Occipital lobe (tissue), 2 donors: ENCODE results near the gene CYP2A6. TPM values are rescaled to one million over a fixed set of nuclear protein-coding genes. Genes with fewer than 3 reads are reported as not detected.
"Not testable (repeated sequence)": the region's sequence is repeated elsewhere in the genome, so short reads cannot be mapped to it uniquely, and the experiment has no call there.

Experiments
- DNase-seq: peaks from one replicate; lab custom pipeline; 2025; lab: John Stamatoyannopoulos, UW
- total RNA-seq: library from RNA; depleted of rRNA; stranded (reverse); fragments of >200 nt; gene quantifications from one replicate; pipeline ENCODE4 v1.2.3, GENCODE V29; 2014

The CYP2A6 gene, protein sequence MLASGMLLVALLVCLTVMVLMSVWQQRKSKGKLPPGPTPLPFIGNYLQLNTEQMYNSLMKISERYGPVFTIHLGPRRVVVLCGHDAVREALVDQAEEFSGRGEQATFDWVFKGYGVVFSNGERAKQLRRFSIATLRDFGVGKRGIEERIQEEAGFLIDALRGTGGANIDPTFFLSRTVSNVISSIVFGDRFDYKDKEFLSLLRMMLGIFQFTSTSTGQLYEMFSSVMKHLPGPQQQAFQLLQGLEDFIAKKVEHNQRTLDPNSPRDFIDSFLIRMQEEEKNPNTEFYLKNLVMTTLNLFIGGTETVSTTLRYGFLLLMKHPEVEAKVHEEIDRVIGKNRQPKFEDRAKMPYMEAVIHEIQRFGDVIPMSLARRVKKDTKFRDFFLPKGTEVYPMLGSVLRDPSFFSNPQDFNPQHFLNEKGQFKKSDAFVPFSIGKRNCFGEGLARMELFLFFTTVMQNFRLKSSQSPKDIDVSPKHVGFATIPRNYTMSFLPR
- not detected for total RNA-seq

DNA sequence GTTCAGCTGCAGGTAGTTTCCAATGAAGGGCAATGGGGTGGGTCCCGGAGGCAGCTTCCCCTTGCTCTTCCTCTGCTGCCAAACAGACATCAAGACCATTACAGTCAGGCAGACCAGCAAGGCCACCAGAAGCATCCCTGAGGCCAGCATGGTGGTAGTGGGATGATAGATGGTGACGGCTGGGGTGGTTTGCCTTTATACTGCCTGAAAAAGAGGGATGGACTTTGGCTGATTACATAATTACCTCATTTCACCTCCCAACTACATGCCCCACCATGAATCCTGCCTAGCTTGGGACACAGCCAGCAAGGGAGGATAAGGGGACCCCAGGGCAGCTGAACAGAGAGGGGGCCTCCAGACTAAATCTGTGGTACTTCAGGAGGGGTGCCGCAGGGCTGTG lies at the start of gene CYP2A6:
CYP2A6 (minus strand) TSS at position 171 of the 400 bp plus-strand sequence; CDS start at position 150, 21 bp downstream.
- DNase-seq = not testable (repeated sequence)

DNA sequence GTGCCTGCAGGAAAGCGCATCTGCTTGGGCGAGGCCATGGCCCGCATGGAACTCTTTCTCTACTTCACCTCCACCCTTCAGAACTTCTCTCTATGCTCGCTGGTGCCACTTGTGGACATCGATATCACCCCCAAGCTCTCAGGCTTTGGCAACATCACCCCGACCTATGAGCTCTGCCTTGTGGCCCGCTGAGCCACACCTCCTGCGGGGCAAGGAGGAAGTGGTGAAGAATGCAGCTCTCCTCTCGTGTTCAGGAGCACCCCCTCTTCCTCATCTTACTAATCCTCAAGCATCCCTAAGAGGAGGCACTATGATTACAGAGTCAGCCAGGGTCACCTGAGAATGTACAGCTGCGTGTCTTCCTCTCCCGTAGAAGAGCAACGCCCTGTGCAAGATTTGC lies 49.7 kb upstream of the CYP2A6 start:
- not testable (repeated sequence) for DNase-seq

DNA sequence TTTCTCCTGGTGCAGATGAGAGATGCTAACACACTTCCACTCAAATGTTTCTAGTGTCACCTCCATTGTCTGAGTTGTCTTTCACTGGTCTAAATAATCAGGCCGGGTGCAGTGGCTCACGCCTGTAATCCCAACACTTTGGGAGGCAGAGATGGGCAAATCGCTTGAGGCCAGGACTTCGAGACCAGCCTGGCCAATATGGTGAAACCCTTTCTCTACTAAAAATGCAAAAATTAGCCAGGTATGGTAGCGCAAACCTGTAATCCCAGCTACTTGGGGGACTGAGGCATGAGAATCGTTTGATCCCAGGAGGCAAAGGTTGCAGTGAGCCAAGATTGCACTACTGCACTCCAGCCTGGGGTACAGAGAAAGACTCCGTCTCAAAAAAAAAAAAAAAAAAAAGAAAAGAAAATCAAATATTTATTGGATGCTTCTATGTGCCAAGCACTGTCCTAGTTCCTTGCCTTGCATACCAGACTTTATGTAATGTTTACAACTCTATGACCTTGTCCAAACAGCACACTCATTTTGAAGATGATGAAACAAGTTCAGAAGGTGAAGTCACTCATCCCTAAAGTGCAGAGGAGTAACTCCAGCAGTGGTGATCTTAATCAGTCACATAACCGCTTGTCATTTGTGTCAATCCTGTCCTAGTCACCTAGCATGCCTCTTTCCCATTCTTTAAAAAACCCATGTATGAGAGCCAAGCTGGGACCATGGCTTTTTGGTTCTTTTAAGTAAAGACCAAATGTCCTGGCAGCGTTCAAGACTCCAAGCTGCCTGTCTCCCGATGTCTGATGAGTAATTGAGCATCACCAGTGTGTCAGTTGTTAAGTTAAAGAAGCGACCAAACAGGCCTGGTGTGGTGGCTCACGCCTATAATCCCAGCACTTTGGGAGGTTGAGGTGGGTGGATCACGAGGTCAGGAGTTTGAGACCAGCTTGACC lies 46.9 kb upstream of the CYP2A6 start:
- DNase-seq = not testable (repeated sequence)

DNA sequence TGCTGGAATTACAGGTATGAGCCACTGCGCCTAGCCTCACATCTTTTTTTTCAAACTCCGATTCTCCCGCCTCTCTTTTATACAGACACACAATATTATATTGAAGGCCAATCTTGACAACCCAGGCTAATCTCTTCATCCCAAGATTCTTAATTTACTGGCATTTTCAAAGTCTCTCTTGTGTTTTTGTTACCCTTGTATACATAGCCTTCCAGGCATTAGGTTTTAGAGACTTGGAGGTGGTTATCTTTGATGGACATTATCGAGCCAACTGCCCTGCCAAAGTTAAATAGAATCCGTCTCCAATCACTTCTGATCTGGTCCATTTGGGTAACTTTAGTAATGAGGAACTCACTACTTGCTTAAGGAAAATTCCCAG lies 46.2 kb upstream of the CYP2A6 start:
- no peak for DNase-seq

DNA sequence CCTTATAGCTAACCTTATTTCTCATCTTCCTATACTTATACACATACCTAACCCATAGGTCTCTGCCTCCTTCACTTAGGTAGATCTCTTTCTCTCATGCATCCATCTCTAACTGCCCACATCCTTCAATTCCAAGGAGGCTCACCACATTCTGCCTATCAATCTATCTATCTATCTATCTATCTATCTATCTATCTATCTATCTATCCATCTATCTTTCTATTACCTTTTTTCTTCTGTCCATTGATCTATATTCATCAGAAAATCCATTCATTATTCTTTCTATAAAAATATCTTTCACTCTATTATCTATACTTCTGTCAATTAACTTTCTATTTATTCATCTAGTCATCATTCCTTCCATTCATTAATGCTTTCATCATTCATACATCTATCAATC lies 42.9 kb upstream of the CYP2A6 start:
- DNase-seq = no peak

- DNase-seq = no peak
These were observed 39.1 kb upstream of the CYP2A6 start for GRCh38 chr19:40889366-40889765.

DNA sequence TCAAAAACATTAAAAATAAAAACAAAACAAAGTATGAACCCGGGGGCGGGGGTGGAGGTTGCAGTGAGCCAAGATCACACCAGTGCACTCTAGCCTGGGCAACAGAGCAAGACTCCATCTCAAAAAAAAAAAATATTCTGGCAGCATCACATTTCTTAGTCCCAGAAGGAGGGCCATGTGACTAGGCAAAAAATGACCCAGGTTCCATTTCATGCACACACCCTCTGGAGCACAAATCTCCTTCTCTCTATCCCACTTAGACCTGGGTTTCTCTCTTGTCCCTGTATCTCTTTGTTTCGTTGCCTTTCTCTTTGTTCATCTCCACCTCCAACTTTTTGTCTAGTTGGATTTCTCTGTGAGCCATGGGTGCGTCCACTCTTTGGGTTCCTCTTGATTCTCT lies 37.9 kb upstream of the CYP2A6 start:
- no peak for DNase-seq

DNA sequence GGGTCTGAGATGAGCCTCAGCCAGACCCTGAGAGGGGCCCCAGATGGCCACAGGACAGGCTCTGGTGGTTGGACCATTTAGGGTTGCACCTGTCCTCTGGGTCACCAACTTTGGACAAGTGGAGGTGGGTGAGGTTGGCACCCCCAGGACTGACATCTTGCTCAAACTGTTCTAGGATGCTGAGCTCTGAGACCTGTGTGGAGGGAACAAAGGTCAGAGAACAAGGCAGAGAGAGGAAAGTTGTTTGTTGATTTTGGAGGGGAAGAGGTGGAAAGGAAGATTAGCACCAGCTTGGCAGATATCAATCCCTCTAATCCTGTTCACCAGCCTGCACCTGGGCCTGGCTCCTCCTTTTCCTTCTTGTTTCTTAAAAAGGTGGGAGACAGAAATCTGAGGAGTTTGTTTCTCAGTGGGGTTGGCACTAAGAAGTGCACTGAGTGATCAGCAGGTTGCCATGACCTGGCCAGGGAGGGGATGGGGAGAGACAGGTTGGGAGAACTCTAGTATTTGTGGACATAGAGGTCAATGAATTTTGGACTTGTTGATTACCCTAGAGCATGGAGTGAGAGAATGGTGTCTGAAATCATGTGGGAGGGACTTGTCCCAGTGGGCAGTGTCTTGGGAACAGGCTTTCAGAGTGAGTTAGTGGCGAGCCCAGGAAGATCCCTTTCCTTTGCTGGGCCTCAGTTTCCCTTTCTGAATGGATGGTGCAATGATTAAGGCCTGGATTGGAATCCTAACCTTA lies 34.1 kb upstream of the CYP2A6 start:
- DNase-seq = not testable (repeated sequence)

DNA sequence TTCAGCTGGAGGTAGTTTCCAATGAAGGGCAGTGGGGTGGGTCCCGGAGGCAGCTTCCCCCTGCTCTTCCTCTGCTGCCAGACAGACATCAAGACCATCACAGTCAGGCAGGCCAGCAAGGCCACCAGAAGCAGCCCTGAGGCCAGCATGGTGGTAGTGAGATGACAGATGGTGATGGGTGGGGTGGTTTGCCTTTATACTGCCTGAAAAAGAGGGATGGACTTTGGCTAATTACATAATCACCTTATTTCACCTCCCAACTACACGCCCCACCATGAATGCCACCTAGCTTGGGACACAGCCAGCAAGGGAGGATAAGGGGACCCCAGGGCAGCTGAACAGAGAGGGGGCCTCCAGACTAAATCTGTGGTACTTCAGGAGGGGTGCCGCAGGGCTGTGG lies 31.8 kb upstream of the CYP2A6 start, which contains the start of gene CYP2A7:
CYP2A7 (minus strand) TSS at position 170 of the 400 bp plus-strand sequence; CDS start at position 149, 21 bp downstream.
- DNase-seq = not testable (repeated sequence)

DNA sequence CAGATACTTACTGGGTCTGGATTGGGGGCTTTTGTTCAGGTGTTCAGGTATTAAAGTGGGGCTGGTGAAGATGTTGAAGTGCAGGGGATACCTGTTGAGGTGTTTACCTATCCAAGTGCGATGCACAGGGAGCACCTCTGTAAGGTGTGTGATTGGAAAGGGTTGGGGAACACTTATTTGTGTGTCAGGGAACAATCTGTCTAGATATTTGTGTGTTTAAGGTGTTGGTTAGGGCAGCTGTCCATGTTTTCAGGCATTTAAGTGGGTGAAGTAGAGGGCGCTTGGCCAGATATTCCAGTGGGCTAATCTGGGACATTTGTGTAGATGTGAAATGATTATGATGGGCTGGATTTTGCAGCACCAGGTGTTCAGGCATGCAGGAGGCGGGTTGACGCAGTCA lies 29.1 kb upstream of the CYP2A6 start:
- not testable (repeated sequence) for DNase-seq

GRCh38 chr19:40875526-40875951 lies 25.3 kb upstream of the CYP2A6 start:
- not testable (repeated sequence) for DNase-seq

DNA sequence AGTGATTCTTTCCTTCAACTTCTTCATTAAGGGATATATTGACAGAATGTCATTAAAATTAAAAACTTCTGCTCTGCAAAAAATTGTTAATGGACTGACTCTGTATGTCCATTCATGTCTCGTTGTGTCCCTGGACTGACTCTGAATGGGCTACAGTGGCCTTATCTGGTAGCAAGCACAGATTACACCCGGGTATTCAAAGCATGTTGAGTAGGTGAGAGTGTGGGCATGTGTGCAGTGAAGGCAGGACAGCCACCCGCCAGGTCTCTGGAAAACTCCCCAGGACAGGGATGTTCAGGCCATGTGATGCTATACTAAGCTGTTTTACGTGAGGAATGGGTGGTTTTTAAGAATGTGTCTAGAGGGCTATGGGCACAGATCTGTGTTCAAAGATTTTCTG lies 24.6 kb upstream of the CYP2A6 start:
- DNase-seq = not testable (repeated sequence)

- DNase-seq = not testable (repeated sequence)
These were observed 23.6 kb upstream of the CYP2A6 start for GRCh38 chr19:40873873-40874272.

GRCh38 chr19:40872209-40872608 lies 22.0 kb upstream of the CYP2A6 start:
- no peak for DNase-seq

DNA sequence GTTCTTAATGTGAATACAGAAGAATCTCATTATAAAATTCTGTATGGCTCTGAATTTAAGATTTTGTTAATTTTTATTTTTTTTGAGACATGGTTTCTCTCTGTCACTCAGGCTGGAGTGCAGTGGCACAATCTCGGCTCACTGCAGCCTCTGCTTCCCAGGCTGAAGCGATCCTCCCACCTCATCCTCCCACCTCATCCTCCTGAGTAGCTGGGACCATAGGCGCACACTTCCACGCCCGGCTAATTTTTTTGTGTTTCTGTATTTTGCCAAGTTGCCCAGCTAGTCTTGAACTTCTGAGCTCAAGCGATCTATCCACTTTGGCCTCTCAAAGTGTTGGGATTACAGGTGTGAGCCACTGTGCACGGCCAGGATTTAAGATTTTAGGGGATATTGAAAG lies 17.5 kb upstream of the CYP2A6 start:
- DNase-seq = no peak

DNA sequence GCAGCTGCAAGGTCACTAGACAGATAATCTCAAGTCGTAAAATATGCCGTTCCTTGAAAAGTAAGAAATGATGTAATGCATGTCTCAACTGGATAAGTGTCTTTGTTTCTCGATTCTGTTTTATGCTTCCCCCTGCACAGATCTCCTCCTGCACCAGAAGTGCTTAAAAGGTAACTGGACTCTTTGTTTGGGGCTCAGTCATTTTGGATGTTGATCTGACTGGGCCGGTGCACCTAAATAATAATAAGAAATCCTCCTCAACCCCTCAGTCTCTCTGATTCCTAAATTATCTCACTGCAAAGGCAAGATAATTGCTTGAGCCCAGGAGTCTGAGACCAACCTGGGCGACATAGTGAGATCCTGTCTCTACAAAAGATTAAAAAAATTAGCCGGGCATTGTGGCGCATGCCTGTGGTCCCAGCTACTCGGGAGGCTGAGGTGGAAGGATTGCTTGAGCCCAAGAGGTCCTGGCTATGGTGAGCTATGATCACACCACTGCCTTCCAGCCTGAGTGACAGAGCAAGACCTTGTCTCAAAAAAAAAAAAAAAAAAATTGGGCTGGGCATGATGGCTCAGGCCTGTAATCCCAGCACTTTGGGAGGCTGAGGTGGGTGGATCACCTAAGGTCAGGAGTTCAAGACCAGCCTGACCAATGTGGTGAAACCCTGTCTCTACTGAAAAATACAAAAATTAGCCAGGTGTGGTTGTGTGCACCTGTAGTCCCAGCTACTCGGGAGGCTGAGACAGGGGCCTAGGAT lies 14.7 kb upstream of the CYP2A6 start:
- DNase-seq = not testable (repeated sequence)

DNA sequence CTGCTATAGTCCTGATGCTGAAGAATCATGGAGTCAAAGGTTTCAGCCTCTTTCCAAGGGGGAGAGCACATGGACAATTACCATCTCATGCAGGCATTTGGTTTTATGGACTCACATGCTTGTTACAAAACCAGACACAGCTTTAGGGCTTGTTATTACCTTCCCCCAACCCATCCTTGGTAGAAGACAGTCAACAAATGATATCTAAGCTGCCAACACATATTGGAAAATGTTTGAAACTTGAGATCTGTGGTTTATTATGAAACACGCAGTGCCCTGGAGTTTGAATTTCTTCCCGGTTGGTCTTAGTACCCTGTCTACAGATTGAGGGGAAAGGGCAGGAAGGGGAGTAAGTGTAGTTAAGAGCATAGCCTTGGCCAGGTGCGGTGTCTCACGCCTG lies 12.5 kb upstream of the CYP2A6 start:
- DNase-seq = no peak

DNA sequence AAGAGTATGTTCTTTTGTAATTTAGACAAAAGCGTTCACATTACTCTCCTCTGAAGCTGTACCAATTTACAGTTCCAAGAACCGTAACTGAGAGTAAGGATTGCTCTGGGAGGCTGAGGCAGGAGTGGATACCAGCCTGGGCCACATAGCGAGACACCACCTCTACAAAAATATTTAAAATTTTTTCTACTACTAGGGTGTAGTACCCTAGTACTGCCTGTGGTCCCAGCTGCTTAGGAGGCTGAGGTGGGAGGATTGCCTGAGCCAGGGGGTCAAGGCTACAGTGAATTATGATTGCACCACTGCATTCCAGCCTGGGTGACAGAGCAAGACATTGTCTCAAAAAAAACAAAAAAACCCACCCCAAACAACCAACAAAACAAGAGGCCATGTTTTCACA lies 12.1 kb upstream of the CYP2A6 start:
- no peak for DNase-seq

DNA sequence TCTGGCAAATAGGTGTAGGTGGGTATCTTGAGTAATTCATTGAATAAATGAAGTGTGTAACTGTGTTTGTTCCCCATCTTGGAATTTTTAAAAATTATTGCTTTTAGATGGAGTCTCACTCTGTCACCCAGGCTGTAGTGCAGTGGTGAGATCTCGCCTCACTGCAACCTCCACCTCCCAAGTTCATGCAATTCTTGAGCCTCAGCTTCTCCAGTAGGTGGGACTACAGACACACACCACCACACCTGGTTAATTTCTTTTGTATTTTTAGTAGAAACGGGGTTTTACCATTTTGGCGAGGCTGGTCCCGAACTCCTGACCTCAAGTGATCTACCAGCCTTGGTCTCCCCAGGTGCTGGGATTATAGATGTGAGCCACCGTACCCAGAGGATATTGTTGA lies 7.9 kb upstream of the CYP2A6 start:
- DNase-seq = no peak

DNA sequence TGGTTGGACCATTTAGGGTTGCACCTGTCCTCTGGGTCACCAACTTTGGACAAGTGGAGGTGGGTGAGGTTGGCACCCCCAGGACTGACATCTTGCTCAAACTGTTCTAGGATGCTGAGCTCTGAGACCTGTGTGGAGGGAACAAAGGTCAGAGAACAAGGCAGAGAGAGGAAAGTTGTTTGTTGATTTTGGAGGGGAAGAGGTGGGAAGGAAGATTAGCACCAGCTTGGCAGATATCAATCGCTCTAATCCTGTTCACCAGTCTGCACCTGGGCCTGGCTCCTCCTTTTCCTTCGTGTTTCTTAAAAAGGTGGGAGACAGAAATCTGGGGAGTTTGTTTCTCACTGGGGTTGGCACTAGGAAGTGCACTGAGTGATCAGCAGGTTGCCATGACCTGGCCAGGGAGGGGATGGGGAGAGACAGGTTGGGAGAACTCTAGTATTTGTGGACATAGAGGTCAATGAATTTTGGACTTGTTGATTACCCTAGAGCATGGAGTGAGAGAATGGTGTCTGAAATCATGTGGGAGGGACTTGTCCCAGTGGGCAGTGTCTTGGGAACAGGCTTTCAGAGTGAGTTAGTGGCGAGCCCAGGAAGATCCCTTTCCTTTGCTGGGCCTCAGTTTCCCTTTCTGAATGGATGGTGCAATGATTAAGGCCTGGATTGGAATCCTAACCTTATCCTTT lies 2.4 kb upstream of the CYP2A6 start:
- not testable (repeated sequence) for DNase-seq
